Parathyroid adenoma (tissue), 2 donors: ENCODE results near the gene NOL9.

Experiments used
- H2AFZ ChIP-seq: fragments of 300-600 bp; sonication (generic); one replicate; pipeline ENCODE4 v1.7.0; 2017; ENCODE audit warnings: antibody characterized with exemption, mild to moderate bottlenecking
- H3K27ac ChIP-seq: fragments of 300-600 bp; sonication (generic); one replicate; pipeline ENCODE4 v1.7.0; 2017
- H3K27me3 ChIP-seq: fragments of 300-600 bp; sonication (generic); one replicate; pipeline ENCODE4 v1.7.0; 2017; ENCODE audit warnings: low read length; ENCODE audit not compliant: control insufficient read depth, insufficient read depth
- H3K36me3 ChIP-seq: fragments of 300-600 bp; sonication (generic); one replicate; pipeline ENCODE4 v1.7.0; 2017; ENCODE audit warnings: low read length; ENCODE audit not compliant: control insufficient read depth, insufficient read depth
- H3K4me1 ChIP-seq: fragments of 300-600 bp; sonication (generic); one replicate; pipeline ENCODE4 v1.7.0; 2017; ENCODE audit warnings: control low read depth
- H3K4me2 ChIP-seq: fragments of 300-600 bp; sonication (generic); one replicate; pipeline ENCODE4 v1.7.0; 2017; ENCODE audit warnings: low read length
- H3K4me3 ChIP-seq: fragments of 300-600 bp; sonication (generic); one replicate; pipeline ENCODE4 v1.7.0; 2017; ENCODE audit warnings: low read depth, low read length
- H3K79me2 ChIP-seq: fragments of 300-600 bp; sonication (generic); one replicate; pipeline ENCODE4 v1.7.0; 2017; ENCODE audit warnings: control low read depth
- H3K9ac ChIP-seq: fragments of 300-600 bp; sonication (generic); one replicate; pipeline ENCODE4 v1.7.0; 2017; ENCODE audit warnings: mild to moderate bottlenecking
- H3K9me3 ChIP-seq: fragments of 300-600 bp; sonication (generic); one replicate; pipeline ENCODE4 v1.7.0; 2017; ENCODE audit warnings: low read length; ENCODE audit not compliant: control insufficient read depth
- TF ChIP-seq, protein P1 (sequence below): fragments of 300-600 bp; sonication (generic); IDR thresholded peaks from one replicate; pipeline ENCODE4 v1.7.0; 2017; ENCODE audit warnings: antibody characterized with exemption, mild to moderate bottlenecking
- donor health status: primary hyperparathyroidism.

NOL9 gene

DNA sequence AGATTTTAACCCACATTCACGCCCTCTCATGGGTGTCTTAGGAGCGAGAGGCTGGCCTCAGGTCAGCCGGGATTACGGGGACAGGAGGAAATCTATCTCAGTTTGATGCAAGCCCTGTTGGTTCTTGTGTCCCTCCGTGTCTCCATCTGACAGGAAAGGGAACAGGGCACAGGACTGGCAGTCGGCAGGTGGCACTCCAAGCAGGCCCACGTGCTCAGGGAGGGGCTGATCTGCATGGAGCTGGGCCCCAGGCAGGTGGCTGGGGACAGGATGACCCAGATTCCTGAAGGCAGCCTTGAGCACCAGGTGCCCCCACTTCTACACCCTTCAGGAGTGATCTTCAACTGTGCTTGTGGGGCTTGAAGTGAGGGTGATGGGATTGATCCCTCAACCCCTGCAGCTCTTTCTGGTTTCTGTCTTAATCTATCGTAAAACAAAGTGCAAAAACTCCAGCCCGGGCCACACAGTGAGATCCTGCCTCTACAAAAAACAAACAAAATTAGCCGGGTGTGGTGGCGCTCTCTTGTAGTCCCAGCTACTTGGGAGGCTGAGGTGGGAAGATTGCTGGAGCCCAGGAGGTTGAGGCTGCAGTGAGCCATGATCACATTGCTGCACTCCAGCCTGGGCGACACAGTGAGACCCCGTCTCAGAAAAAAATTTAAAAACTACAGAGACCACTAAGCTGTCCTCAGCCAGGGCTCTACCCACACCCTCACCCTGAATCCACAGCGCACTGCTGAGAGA is 71.1 kb downstream of the NOL9 start:
- Histone ChIP-seq H3K4me2 (no peak overlapping the region), H3K27ac (no peak overlapping the region), H3K79me2 (no peaks in the 10 kb centered on the region), H2AFZ (no peak overlapping the region), H3K4me3 (no peak overlapping the region), H3K36me3 (no peaks in the 10 kb centered on the region), H3K4me1 (no peaks in the 10 kb centered on the region), H3K9ac (no peak overlapping the region), H3K9me3 (no peaks in the 10 kb centered on the region), H3K27me3 (peaks cover 6% of the 10 kb centered on the region)
- TF ChIP-seq, protein P1, sequence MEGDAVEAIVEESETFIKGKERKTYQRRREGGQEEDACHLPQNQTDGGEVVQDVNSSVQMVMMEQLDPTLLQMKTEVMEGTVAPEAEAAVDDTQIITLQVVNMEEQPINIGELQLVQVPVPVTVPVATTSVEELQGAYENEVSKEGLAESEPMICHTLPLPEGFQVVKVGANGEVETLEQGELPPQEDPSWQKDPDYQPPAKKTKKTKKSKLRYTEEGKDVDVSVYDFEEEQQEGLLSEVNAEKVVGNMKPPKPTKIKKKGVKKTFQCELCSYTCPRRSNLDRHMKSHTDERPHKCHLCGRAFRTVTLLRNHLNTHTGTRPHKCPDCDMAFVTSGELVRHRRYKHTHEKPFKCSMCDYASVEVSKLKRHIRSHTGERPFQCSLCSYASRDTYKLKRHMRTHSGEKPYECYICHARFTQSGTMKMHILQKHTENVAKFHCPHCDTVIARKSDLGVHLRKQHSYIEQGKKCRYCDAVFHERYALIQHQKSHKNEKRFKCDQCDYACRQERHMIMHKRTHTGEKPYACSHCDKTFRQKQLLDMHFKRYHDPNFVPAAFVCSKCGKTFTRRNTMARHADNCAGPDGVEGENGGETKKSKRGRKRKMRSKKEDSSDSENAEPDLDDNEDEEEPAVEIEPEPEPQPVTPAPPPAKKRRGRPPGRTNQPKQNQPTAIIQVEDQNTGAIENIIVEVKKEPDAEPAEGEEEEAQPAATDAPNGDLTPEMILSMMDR, result no peak

- no peaks in the 10 kb centered on the region for H3K4me1 ChIP-seq
- H3K27ac ChIP-seq, result no peak overlapping the region
- H3K4me2 ChIP-seq, result no peak overlapping the region
- no peak overlapping the region for H3K9ac ChIP-seq
- TF ChIP-seq, protein P1, result no peak
- no peaks in the 10 kb centered on the region for H3K79me2 ChIP-seq
- H3K4me3 ChIP-seq, result no peak overlapping the region
- H3K9me3 ChIP-seq, result no peaks in the 10 kb centered on the region
- H2AFZ ChIP-seq, result no peak overlapping the region
- peaks cover 6% of the 10 kb centered on the region for H3K27me3 ChIP-seq
- no peaks in the 10 kb centered on the region for H3K36me3 ChIP-seq
These were observed 72.5 kb downstream of the NOL9 start for GRCh38 chr1:6481820-6482219.

- H3K27me3 ChIP-seq, result no peaks in the 10 kb centered on the region
- no peak overlapping the region for H3K4me3 ChIP-seq
- no peaks in the 10 kb centered on the region for H3K79me2 ChIP-seq
- H2AFZ ChIP-seq, result no peak overlapping the region
- TF ChIP-seq, protein P1, result no peak
- no peak overlapping the region for H3K4me2 ChIP-seq
- no peak overlapping the region for H3K9ac ChIP-seq
- no peaks in the 10 kb centered on the region for H3K36me3 ChIP-seq
- no peaks in the 10 kb centered on the region for H3K9me3 ChIP-seq
- H3K27ac ChIP-seq, result no peak overlapping the region
- H3K4me1 ChIP-seq, result peaks cover 7% of the 10 kb centered on the region
These were observed 77.1 kb downstream of the NOL9 start for GRCh38 chr1:6477039-6477820.

DNA sequence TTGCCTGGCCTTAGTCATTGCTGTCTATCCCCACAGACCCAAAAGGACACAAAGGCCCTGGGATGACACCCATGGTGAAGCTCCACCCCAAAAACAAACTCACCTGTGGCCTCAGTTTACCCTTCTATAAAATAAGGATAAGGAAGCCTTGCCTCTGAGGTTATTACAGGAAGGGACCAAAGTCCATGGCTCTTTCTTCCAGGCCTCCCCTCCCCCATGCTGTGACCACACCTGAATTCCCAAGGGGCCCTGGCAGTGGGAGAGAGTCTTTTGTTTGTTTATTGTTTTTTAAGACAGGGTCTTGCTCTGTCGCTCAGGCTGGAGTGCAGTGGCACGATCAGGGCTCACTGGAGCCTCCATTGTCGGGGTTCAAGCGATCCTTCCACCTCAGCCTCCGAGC is 77.8 kb downstream of the NOL9 start:
- TF ChIP-seq, protein P1, result no peak
- Histone ChIP-seq H3K27me3 (no peaks in the 10 kb centered on the region), H3K4me1 (peaks cover 7% of the 10 kb centered on the region), H3K36me3 (no peaks in the 10 kb centered on the region), H3K4me3 (no peak overlapping the region), H3K9me3 (no peaks in the 10 kb centered on the region), H3K9ac (no peak overlapping the region), H2AFZ (no peak overlapping the region), H3K27ac (no peak overlapping the region), H3K79me2 (no peaks in the 10 kb centered on the region), H3K4me2 (no peak overlapping the region)
